SU-DHL-6 (cell line): ENCODE results near the gene HSP90AB1.

Source experiments
- H2AFZ ChIP-seq: fragments of 200-600 bp; sonication (generic); 2 replicates; pipeline ENCODE4 v1.6.1; 2014; ENCODE audit warnings: low read depth, mild to moderate bottlenecking, moderate library complexity, mixed read lengths, antibody characterized with exemption, low read length; ENCODE audit not compliant: severe bottlenecking
- H3F3A ChIP-seq: fragments of 200-600 bp; shearing (Covaris generic); 2 replicates; pipeline ENCODE4 v1.6.0; 2016; ENCODE audit warnings: antibody characterized with exemption, mild to moderate bottlenecking; ENCODE audit not compliant: insufficient read depth
- H3K27ac ChIP-seq: fragments of 200-600 bp; sonication (generic); 2 replicates; pipeline ENCODE4 v1.5.1; 2016; ENCODE audit warnings: low read depth, mild to moderate bottlenecking, low read length, moderate library complexity, mixed read lengths
- H3K27me3 ChIP-seq: fragments of 200-600 bp; sonication (generic), shearing (Covaris generic); 2 replicates; pipeline ENCODE4 v1.6.0; 2014; ENCODE audit warnings: mild to moderate bottlenecking, low read length
- H3K36me3 ChIP-seq: fragments of 200-600 bp; sonication (generic); 2 replicates; pipeline ENCODE4 v1.6.1; 2014; ENCODE audit warnings: mild to moderate bottlenecking, low read length, mixed read lengths
- H3K4me2 ChIP-seq: fragments of 300-600, 200-600 bp; shearing (Covaris generic), sonication (generic); 2 replicates; pipeline ENCODE4 v1.6.0; 2014; ENCODE audit warnings: low read length, low read depth, mild to moderate bottlenecking; ENCODE audit not compliant: poor library complexity, severe bottlenecking
- H3K4me3 ChIP-seq: fragments of 200-600 bp; sonication (generic); 2 replicates; pipeline ENCODE4 v1.5.1; 2014; ENCODE audit warnings: antibody characterized with exemption, low read length, mild to moderate bottlenecking, mixed read lengths; ENCODE audit not compliant: insufficient read depth, poor library complexity, severe bottlenecking
- H3K79me2 ChIP-seq: fragments of 200-600 bp; sonication (generic); 2 replicates; pipeline ENCODE4 v1.6.1; 2014; ENCODE audit warnings: mild to moderate bottlenecking, low read length, moderate library complexity; ENCODE audit not compliant: insufficient read depth
- H3K9ac ChIP-seq: fragments of 200-600 bp; sonication (generic); 2 replicates; pipeline ENCODE4 v1.7.0; 2014; ENCODE audit warnings: mild to moderate bottlenecking, low read length
- H3K9me2 ChIP-seq: fragments of 200-600 bp; sonication (generic); replicated peaks from 2 replicates; pipeline ENCODE4 v1.6.1; 2014; ENCODE audit warnings: low read length; ENCODE audit not compliant: insufficient read depth
- H3K9me3 ChIP-seq: fragments of 200-600 bp; sonication (generic); 2 replicates; pipeline ENCODE4 v1.6.1; 2014; ENCODE audit warnings: low read length, mixed read lengths; ENCODE audit not compliant: insufficient read depth
- H4K20me1 ChIP-seq: fragments of 200-600 bp; sonication (generic); 2 replicates; pipeline ENCODE4 v1.6.1; 2014; ENCODE audit warnings: low read depth, mild to moderate bottlenecking, antibody characterized with exemption, low read length, moderate library complexity, mixed read lengths
- EZH2phosphoT487 ChIP-seq: fragments of 200-600 bp; sonication (generic), shearing (Covaris generic); conservative IDR thresholded peaks from 2 replicates; pipeline ENCODE4 v1.6.1; 2018; ENCODE audit warnings: mild to moderate bottlenecking, antibody characterized with exemption, low read length, moderate library complexity, mixed read lengths
- TF ChIP-seq, protein P1 (sequence below): fragments of 200-600 bp; sonication (generic); IDR thresholded peaks from one replicate; pipeline ENCODE4 v1.5.1; 2017; ENCODE audit warnings: antibody characterized with exemption, mild to moderate bottlenecking, low read length, moderate library complexity; ENCODE audit not compliant: insufficient read depth, poor library complexity, severe bottlenecking

The HSP90AB1 gene

DNA sequence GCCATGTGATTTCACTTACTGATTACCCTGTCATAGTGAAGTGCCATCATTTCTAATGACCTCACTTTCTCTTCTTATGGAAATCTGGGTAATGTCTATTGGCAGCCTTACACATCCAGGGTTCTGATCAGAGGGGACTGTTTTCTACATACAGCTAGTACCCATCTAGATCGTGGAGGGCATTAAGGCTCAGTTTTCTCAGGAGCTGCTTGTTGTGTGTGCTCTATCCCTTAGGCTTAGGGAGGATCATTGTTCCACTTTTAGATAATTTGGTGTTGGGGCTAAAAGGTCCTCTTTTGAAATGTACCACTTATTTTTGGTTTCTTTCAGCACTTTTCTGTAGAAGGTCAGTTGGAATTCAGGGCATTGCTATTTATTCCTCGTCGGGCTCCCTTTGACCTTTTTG, 3.8 kb downstream of the HSP90AB1 start:
- H3K9me2 ChIP-seq = no peaks in the 10 kb centered on the region
- H3K9me3 ChIP-seq = no peaks in the 10 kb centered on the region
- no peak overlapping the region for H3K9ac ChIP-seq
- no peaks in the 10 kb centered on the region for H3K27me3 ChIP-seq
- no peak overlapping the region for H3K27ac ChIP-seq
- H3F3A ChIP-seq = peaks cover 86% of the 10 kb centered on the region
- H2AFZ ChIP-seq = no peak overlapping the region
- peaks cover 50% of the 10 kb centered on the region for H4K20me1 ChIP-seq
- peaks cover 55% of the 10 kb centered on the region for H3K36me3 ChIP-seq
- no peak overlapping the region for H3K4me2 ChIP-seq
- TF ChIP-seq, protein P1, sequence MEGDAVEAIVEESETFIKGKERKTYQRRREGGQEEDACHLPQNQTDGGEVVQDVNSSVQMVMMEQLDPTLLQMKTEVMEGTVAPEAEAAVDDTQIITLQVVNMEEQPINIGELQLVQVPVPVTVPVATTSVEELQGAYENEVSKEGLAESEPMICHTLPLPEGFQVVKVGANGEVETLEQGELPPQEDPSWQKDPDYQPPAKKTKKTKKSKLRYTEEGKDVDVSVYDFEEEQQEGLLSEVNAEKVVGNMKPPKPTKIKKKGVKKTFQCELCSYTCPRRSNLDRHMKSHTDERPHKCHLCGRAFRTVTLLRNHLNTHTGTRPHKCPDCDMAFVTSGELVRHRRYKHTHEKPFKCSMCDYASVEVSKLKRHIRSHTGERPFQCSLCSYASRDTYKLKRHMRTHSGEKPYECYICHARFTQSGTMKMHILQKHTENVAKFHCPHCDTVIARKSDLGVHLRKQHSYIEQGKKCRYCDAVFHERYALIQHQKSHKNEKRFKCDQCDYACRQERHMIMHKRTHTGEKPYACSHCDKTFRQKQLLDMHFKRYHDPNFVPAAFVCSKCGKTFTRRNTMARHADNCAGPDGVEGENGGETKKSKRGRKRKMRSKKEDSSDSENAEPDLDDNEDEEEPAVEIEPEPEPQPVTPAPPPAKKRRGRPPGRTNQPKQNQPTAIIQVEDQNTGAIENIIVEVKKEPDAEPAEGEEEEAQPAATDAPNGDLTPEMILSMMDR = no peak
- TF ChIP-seq EZH2phosphoT487 = no peak
- H3K4me3 ChIP-seq = no peak overlapping the region
- peaks cover 39% of the 10 kb centered on the region for H3K79me2 ChIP-seq

DNA sequence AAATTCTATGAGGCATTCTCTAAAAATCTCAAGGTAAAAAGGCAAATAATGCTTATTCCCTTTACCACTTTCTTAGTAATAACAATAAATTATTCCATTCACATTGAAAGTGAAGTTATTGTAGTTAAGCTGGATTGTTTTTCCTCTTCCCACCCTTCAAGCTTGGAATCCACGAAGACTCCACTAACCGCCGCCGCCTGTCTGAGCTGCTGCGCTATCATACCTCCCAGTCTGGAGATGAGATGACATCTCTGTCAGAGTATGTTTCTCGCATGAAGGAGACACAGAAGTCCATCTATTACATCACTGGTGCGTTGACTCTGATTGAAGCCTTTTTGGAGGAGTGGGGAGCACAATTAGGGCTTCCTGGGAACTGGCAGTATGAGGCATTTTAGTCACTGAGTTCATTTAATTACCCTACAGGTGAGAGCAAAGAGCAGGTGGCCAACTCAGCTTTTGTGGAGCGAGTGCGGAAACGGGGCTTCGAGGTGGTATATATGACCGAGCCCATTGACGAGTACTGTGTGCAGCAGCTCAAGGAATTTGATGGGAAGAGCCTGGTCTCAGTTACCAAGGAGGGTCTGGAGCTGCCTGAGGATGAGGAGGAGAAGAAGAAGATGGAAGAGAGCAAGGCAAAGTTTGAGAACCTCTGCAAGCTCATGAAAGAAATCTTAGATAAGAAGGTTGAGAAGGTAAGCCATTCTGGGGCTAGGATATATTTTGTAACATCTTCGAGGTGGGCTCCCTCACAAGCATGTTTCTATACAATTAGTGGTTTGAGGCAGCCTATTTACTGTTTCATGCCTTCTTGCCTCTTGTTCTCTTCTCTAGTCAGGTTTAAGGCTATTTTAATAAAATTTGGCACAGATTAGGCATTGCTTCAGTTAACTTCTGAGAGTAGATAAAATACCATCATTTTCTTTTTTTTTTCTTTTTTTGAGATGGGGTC, 4.9 kb downstream of the HSP90AB1 start:
- H3K4me3 ChIP-seq = no peak overlapping the region
- H3K27me3 ChIP-seq = no peaks in the 10 kb centered on the region
- no peak overlapping the region for H3K9ac ChIP-seq
- no peak overlapping the region for H3K4me2 ChIP-seq
- peaks cover 43% of the 10 kb centered on the region for H3K79me2 ChIP-seq
- H3K9me2 ChIP-seq = no peaks in the 10 kb centered on the region
- H2AFZ ChIP-seq = no peak overlapping the region
- TF ChIP-seq, protein P1 = no peak
- no peak for TF ChIP-seq EZH2phosphoT487
- no peaks in the 10 kb centered on the region for H3K9me3 ChIP-seq
- no peak overlapping the region for H3K27ac ChIP-seq
- peaks cover 55% of the 10 kb centered on the region for H3K36me3 ChIP-seq
- peaks cover 98% of the 10 kb centered on the region for H3F3A ChIP-seq
- peaks cover 50% of the 10 kb centered on the region for H4K20me1 ChIP-seq

- TF ChIP-seq EZH2phosphoT487 = no peak
- TF ChIP-seq, protein P1 = peak; percentile 85
- H3K4me2 ChIP-seq = peak overlapping the region; percentile 83
- H3K9me3 ChIP-seq = no peaks in the 10 kb centered on the region
- H3K36me3 ChIP-seq = peaks cover 44% of the 10 kb centered on the region
- H3K27ac ChIP-seq = peak overlapping the region; percentile 71; the same call in 1 of the 2 replicates
- no peak overlapping the region for H3K4me3 ChIP-seq
- H4K20me1 ChIP-seq = peaks cover 39% of the 10 kb centered on the region
- no peaks in the 10 kb centered on the region for H3K27me3 ChIP-seq
- H3F3A ChIP-seq = peaks cover 95% of the 10 kb centered on the region
- peaks cover 30% of the 10 kb centered on the region for H3K79me2 ChIP-seq
- H3K9me2 ChIP-seq = no peaks in the 10 kb centered on the region
- no peak overlapping the region for H2AFZ ChIP-seq
- H3K9ac ChIP-seq = no peak overlapping the region
Measured at GRCh38 chr6:44253307-44254101, 6.6 kb downstream of the HSP90AB1 start.
